ENCODE data around the gene TNFAIP2. TPM values are rescaled to one million over a fixed set of nuclear protein-coding genes. Genes with fewer than 3 reads are reported as not detected.
A peak's percentile ranks its signal among the peaks of the same experiment; 100 is the strongest.

Gene TNFAIP2
- total and polyA plus RNA-seq, 9 of the 15 experiments (the other 6 are each of a cell fraction or from before 2014, with no cell fraction given): 22.6 to 68.6 (median 44.6) TPM

GRCh38 chr14:103144085-103144484 is 20.8 kb downstream of the TNFAIP2 start (continued):
- TF ChIP-seq, protein P1, sequence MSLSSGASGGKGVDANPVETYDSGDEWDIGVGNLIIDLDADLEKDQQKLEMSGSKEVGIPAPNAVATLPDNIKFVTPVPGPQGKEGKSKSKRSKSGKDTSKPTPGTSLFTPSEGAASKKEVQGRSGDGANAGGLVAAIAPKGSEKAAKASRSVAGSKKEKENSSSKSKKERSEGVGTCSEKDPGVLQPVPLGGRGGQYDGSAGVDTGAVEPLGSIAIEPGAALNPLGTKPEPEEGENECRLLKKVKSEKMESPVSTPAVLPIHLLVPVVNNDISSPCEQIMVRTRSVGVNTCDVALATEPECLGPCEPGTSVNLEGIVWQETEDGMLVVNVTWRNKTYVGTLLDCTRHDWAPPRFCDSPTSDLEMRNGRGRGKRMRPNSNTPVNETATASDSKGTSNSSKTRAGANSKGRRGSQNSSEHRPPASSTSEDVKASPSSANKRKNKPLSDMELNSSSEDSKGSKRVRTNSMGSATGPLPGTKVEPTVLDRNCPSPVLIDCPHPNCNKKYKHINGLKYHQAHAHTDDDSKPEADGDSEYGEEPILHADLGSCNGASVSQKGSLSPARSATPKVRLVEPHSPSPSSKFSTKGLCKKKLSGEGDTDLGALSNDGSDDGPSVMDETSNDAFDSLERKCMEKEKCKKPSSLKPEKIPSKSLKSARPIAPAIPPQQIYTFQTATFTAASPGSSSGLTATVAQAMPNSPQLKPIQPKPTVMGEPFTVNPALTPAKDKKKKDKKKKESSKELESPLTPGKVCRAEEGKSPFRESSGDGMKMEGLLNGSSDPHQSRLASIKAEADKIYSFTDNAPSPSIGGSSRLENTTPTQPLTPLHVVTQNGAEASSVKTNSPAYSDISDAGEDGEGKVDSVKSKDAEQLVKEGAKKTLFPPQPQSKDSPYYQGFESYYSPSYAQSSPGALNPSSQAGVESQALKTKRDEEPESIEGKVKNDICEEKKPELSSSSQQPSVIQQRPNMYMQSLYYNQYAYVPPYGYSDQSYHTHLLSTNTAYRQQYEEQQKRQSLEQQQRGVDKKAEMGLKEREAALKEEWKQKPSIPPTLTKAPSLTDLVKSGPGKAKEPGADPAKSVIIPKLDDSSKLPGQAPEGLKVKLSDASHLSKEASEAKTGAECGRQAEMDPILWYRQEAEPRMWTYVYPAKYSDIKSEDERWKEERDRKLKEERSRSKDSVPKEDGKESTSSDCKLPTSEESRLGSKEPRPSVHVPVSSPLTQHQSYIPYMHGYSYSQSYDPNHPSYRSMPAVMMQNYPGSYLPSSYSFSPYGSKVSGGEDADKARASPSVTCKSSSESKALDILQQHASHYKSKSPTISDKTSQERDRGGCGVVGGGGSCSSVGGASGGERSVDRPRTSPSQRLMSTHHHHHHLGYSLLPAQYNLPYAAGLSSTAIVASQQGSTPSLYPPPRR (CRISPR knock-in tag; IDR thresholded peaks at IDR 0.05; ENCODE audit: borderline replicate concordance): no peak
- TF ChIP-seq PHB (CRISPR knock-in tag; IDR thresholded peaks at IDR 0.05) (no peak), MCM5 (IDR thresholded peaks at IDR 0.05; ENCODE audit: low read depth) (no peak), KDM5B (IDR thresholded peaks at IDR 0.05; ENCODE audit: insufficient replicate concordance, low read depth, low read length) (no peak), MIER1 (IDR thresholded peaks at IDR 0.05; ENCODE audit: low read depth) (no peak)

DNA sequence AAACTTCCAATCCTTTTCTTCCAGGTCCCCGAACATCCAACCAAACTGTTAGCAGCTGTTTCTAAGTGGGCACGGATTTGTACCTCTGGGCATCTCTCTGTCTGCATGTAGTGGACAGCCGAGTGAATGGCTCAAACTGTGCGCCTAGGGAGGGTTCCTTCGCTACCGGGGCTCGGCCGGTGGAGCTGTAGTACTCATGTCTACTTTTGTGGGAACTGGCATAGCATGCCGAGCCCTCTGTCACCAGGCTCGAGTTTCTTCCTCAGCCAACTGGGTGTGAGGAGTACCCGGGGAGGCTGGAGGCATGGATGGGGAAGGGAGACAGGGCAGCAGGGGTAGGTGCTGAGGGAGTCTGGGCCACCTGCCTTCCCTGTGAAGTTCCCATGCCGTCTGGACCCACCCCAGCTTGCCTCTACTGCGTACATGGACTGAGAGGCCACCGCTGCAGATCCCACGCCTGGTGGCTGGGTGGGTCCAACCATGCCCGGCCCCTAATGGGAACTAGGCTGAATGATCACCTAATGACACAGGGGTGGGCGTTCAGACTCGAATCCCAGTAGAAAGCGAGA is 23.0 kb downstream of the TNFAIP2 start:
- ATAC-seq (no peak), FAIRE-seq (no peak), DNase-seq (ENCODE audit: extremely low read depth in 1 of 4, low spot score in 3 of 4) (no peak)
- H2AFZ ChIP-seq (ENCODE audit: low read depth, low read length): no peak overlapping the region
- peaks cover 0 to 2% of the 10 kb centered on the region in 2 experiments; a peak in 3 of 5 replicates for H3K4me1 ChIP-seq (replicated peaks in 1 of 2; ENCODE audit: control insufficient read depth in 2 of 2, insufficient read depth in 2 of 2, low read length in 2 of 2)
- no peaks in the 10 kb centered on the region for H3K9me3 ChIP-seq (replicated peaks; ENCODE audit: control insufficient read depth, insufficient read depth, low read depth, low read length)
- peak overlapping the region in 1 of 2 experiments; percentile 56; a peak in 2 of 4 replicates for H3K9ac ChIP-seq (ENCODE audit: insufficient read depth in 1 of 2, low read depth in 2 of 2, low read length in 2 of 2)
- 45% methylated on average over 15 of the region's 19 CpGs for WGBS (ENCODE audit: insufficient coverage, low coverage, missing lambda C conversion rate)
- no peak overlapping the region for H3K4me2 ChIP-seq (ENCODE audit: insufficient read depth, low read length)
- TF ChIP-seq ZNF232 (CRISPR knock-in tag; IDR thresholded peaks at IDR 0.05) (no peak), MECOM (CRISPR knock-in tag; IDR thresholded peaks at IDR 0.05) (no peak), TEAD4 (IDR thresholded peaks at IDR 0.05; ENCODE audit: low read length) (no peak), TEAD4 (CRISPR knock-in tag; IDR thresholded peaks at IDR 0.05; ENCODE audit: borderline replicate concordance) (no peak), ZNF699 (CRISPR knock-in tag; IDR thresholded peaks at IDR 0.05; ENCODE audit: insufficient replicate concordance) (no peak), CSDE1 (IDR thresholded peaks at IDR 0.05) (no peak), ETV5 (CRISPR knock-in tag; IDR thresholded peaks at IDR 0.05; ENCODE audit: low read depth) (no peak), LCOR (CRISPR knock-in tag; IDR thresholded peaks at IDR 0.05) (no peak), ZNF253 (CRISPR knock-in tag; conservative IDR thresholded peaks at IDR 0.05) (no peak)
- H3K27ac ChIP-seq (ENCODE audit: extremely low read depth, low read depth, low read length): no peak overlapping the region
- ChIA-PET CTCF (ENCODE audit: low intra/inter-chr PET ratio) (no interaction called here), POLR2A (interaction anchor here (0.6 to 0.7 kb wide), 2 partner anchors 31 to 40 kb away, joined by 3 to 5 read pairs; no protein-coding TSS in a partner anchor)
- H3K79me2 ChIP-seq (ENCODE audit: control insufficient read depth, insufficient read depth, low read length): no peaks in the 10 kb centered on the region
- intact Hi-C loops (cut with micrococcal nuclease) (no loop called here), in situ Hi-C loops (cut with MboI) (no loop called here)
- peaks cover 0 to 2% of the 10 kb centered on the region in 2 experiments; a peak in 3 of 5 replicates for H3K27me3 ChIP-seq (ENCODE audit: control insufficient read depth in 2 of 2, insufficient read depth in 2 of 2, low read length in 2 of 2)
- no peaks in the 10 kb centered on the region for H3K36me3 ChIP-seq (ENCODE audit: control insufficient read depth, insufficient read depth, low read length)
- H3K9me1 ChIP-seq (ENCODE audit: control insufficient read depth, insufficient read depth, low read length): no peaks in the 10 kb centered on the region
- no peaks in the 10 kb centered on the region for H4K20me1 ChIP-seq (replicated peaks; ENCODE audit: control insufficient read depth, insufficient read depth, low read length)
- no TSS peak for BruUV-seq (replicated peaks)
- H3K4me3 ChIP-seq: no peak overlapping the region

Data from K562 (cell line).